ENCODE measurements around the gene CR2.

Gene CR2

GRCh38 chr1:207454046-207454964 is at the start of gene CR2:
Gene CR2, plus strand, starts transcription at chr1:207454328. Its CDS starts 91 bp downstream, at chr1:207454419.
- H3K4me1 ChIP-seq (ENCODE audit: control insufficient read depth, insufficient read depth, low read length) = no peaks in the 10 kb centered on the region
- H3K9ac ChIP-seq (ENCODE audit: low read length) = no peak within 1 kb of the TSS
- H3K4me3 ChIP-seq (ENCODE audit: low read depth, low read length) = peak within 1 kb of the TSS; percentile 76
- no peaks in the 10 kb centered on the region for H3K9me3 ChIP-seq (ENCODE audit: control insufficient read depth, insufficient read depth, low read depth, low read length)
- H3K27me3 ChIP-seq (ENCODE audit: control insufficient read depth, insufficient read depth, low read length) = peaks cover 89% of the 10 kb centered on the region
- no peaks in the 10 kb centered on the region for H3K36me3 ChIP-seq (ENCODE audit: control insufficient read depth, insufficient read depth, low read length)
- no peak within 1 kb of the TSS for H3K27ac ChIP-seq (ENCODE audit: low read depth, low read length)

GRCh38 chr1:207404849-207405525 is 49.1 kb upstream of the CR2 start:
- Histone ChIP-seq H3K4me1 (ENCODE audit: control insufficient read depth, insufficient read depth, low read length) (no peaks in the 10 kb centered on the region), H3K27ac (ENCODE audit: low read depth, low read length) (no peak overlapping the region), H3K4me3 (ENCODE audit: low read depth, low read length) (no peak overlapping the region), H3K36me3 (ENCODE audit: control insufficient read depth, insufficient read depth, low read length) (no peaks in the 10 kb centered on the region), H3K9ac (ENCODE audit: low read length) (no peak overlapping the region), H3K9me3 (ENCODE audit: control insufficient read depth, insufficient read depth, low read depth, low read length) (no peaks in the 10 kb centered on the region), H3K27me3 (ENCODE audit: control insufficient read depth, insufficient read depth, low read length) (no peaks in the 10 kb centered on the region)

GRCh38 chr1:207405814-207406213 is 48.3 kb upstream of the CR2 start:
- no peaks in the 10 kb centered on the region for H3K27me3 ChIP-seq (ENCODE audit: control insufficient read depth, insufficient read depth, low read length)
- H3K4me1 ChIP-seq (ENCODE audit: control insufficient read depth, insufficient read depth, low read length) = no peaks in the 10 kb centered on the region
- no peak overlapping the region for H3K4me3 ChIP-seq (ENCODE audit: low read depth, low read length)
- no peak overlapping the region for H3K27ac ChIP-seq (ENCODE audit: low read depth, low read length)
- H3K9me3 ChIP-seq (ENCODE audit: control insufficient read depth, insufficient read depth, low read depth, low read length) = no peaks in the 10 kb centered on the region
- no peak overlapping the region for H3K9ac ChIP-seq (ENCODE audit: low read length)
- H3K36me3 ChIP-seq (ENCODE audit: control insufficient read depth, insufficient read depth, low read length) = no peaks in the 10 kb centered on the region

- H3K27me3 ChIP-seq (ENCODE audit: control insufficient read depth, insufficient read depth, low read length) = no peaks in the 10 kb centered on the region
- no peaks in the 10 kb centered on the region for H3K4me1 ChIP-seq (ENCODE audit: control insufficient read depth, insufficient read depth, low read length)
- H3K4me3 ChIP-seq (ENCODE audit: low read depth, low read length) = no peak overlapping the region
- no peaks in the 10 kb centered on the region for H3K9me3 ChIP-seq (ENCODE audit: control insufficient read depth, insufficient read depth, low read depth, low read length)
- H3K36me3 ChIP-seq (ENCODE audit: control insufficient read depth, insufficient read depth, low read length) = no peaks in the 10 kb centered on the region
- no peak overlapping the region for H3K9ac ChIP-seq (ENCODE audit: low read length)
- H3K27ac ChIP-seq (ENCODE audit: low read depth, low read length) = no peak overlapping the region
Measured at GRCh38 chr1:207407655-207408260, 46.4 kb upstream of the CR2 start.

- H3K27ac ChIP-seq (ENCODE audit: low read depth, low read length) = no peak overlapping the region
- H3K4me1 ChIP-seq (ENCODE audit: control insufficient read depth, insufficient read depth, low read length) = no peaks in the 10 kb centered on the region
- no peaks in the 10 kb centered on the region for H3K36me3 ChIP-seq (ENCODE audit: control insufficient read depth, insufficient read depth, low read length)
- no peaks in the 10 kb centered on the region for H3K9me3 ChIP-seq (ENCODE audit: control insufficient read depth, insufficient read depth, low read depth, low read length)
- no peak overlapping the region for H3K9ac ChIP-seq (ENCODE audit: low read length)
- H3K4me3 ChIP-seq (ENCODE audit: low read depth, low read length) = no peak overlapping the region
- no peaks in the 10 kb centered on the region for H3K27me3 ChIP-seq (ENCODE audit: control insufficient read depth, insufficient read depth, low read length)
Measured at GRCh38 chr1:207412845-207413244, 41.3 kb upstream of the CR2 start.

- no peaks in the 10 kb centered on the region for H3K27me3 ChIP-seq (ENCODE audit: control insufficient read depth, insufficient read depth, low read length)
- no peak overlapping the region for H3K9ac ChIP-seq (ENCODE audit: low read length)
Measured at GRCh38 chr1:207414606-207415108, 39.5 kb upstream of the CR2 start.

GRCh38 chr1:207417076-207417475 is 37.1 kb upstream of the CR2 start:
- Histone ChIP-seq H3K9ac (ENCODE audit: low read length) (no peak overlapping the region), H3K4me1 (ENCODE audit: control insufficient read depth, insufficient read depth, low read length) (no peaks in the 10 kb centered on the region), H3K27ac (ENCODE audit: low read depth, low read length) (no peak overlapping the region), H3K9me3 (ENCODE audit: control insufficient read depth, insufficient read depth, low read depth, low read length) (no peaks in the 10 kb centered on the region), H3K4me3 (ENCODE audit: low read depth, low read length) (no peak overlapping the region), H3K36me3 (ENCODE audit: control insufficient read depth, insufficient read depth, low read length) (no peaks in the 10 kb centered on the region), H3K27me3 (ENCODE audit: control insufficient read depth, insufficient read depth, low read length) (no peaks in the 10 kb centered on the region)

More at GRCh38 chr1:207414606-207415108, 39.5 kb upstream of the CR2 start:
- Histone ChIP-seq H3K27ac (ENCODE audit: low read depth, low read length) (no peak overlapping the region), H3K36me3 (ENCODE audit: control insufficient read depth, insufficient read depth, low read length) (no peaks in the 10 kb centered on the region), H3K4me3 (ENCODE audit: low read depth, low read length) (no peak overlapping the region), H3K4me1 (ENCODE audit: control insufficient read depth, insufficient read depth, low read length) (no peaks in the 10 kb centered on the region), H3K9me3 (ENCODE audit: control insufficient read depth, insufficient read depth, low read depth, low read length) (no peaks in the 10 kb centered on the region)

GRCh38 chr1:207418351-207418750 is 35.8 kb upstream of the CR2 start:
- Histone ChIP-seq H3K9ac (ENCODE audit: low read length) (no peak overlapping the region), H3K27ac (ENCODE audit: low read depth, low read length) (no peak overlapping the region), H3K27me3 (ENCODE audit: control insufficient read depth, insufficient read depth, low read length) (no peaks in the 10 kb centered on the region), H3K9me3 (ENCODE audit: control insufficient read depth, insufficient read depth, low read depth, low read length) (no peaks in the 10 kb centered on the region), H3K4me1 (ENCODE audit: control insufficient read depth, insufficient read depth, low read length) (peaks cover 4% of the 10 kb centered on the region; the same call in 1 of the 2 replicates), H3K4me3 (ENCODE audit: low read depth, low read length) (no peak overlapping the region), H3K36me3 (ENCODE audit: control insufficient read depth, insufficient read depth, low read length) (no peaks in the 10 kb centered on the region)

GRCh38 chr1:207420109-207420508 is 34.0 kb upstream of the CR2 start:
- Histone ChIP-seq H3K9ac (ENCODE audit: low read length) (no peak overlapping the region), H3K36me3 (ENCODE audit: control insufficient read depth, insufficient read depth, low read length) (no peaks in the 10 kb centered on the region), H3K9me3 (ENCODE audit: control insufficient read depth, insufficient read depth, low read depth, low read length) (no peaks in the 10 kb centered on the region), H3K4me1 (ENCODE audit: control insufficient read depth, insufficient read depth, low read length) (peaks cover 9% of the 10 kb centered on the region; the same call in 1 of the 2 replicates), H3K27ac (ENCODE audit: low read depth, low read length) (no peak overlapping the region), H3K27me3 (ENCODE audit: control insufficient read depth, insufficient read depth, low read length) (peaks cover 7% of the 10 kb centered on the region), H3K4me3 (ENCODE audit: low read depth, low read length) (no peak overlapping the region)

- Histone ChIP-seq H3K9ac (ENCODE audit: low read length) (no peak overlapping the region), H3K9me3 (ENCODE audit: control insufficient read depth, insufficient read depth, low read depth, low read length) (no peaks in the 10 kb centered on the region), H3K27ac (ENCODE audit: low read depth, low read length) (no peak overlapping the region), H3K4me3 (ENCODE audit: low read depth, low read length) (no peak overlapping the region), H3K36me3 (ENCODE audit: control insufficient read depth, insufficient read depth, low read length) (no peaks in the 10 kb centered on the region), H3K4me1 (ENCODE audit: control insufficient read depth, insufficient read depth, low read length) (peaks cover 9% of the 10 kb centered on the region; the same call in 1 of the 2 replicates), H3K27me3 (ENCODE audit: control insufficient read depth, insufficient read depth, low read length) (peaks cover 9% of the 10 kb centered on the region)
Measured at GRCh38 chr1:207421078-207421477, 33.0 kb upstream of the CR2 start.
